GM18868 (cell line): ENCODE data around the gene BCAS1.
A peak's percentile ranks its signal among the peaks of the same experiment; 100 is the strongest.
"Not testable (repeated sequence)": the region's sequence is repeated elsewhere in the genome, so short reads cannot be mapped to it uniquely, and the experiment has no call there.

Source experiments
- ATAC-seq: cut with Tn5 transposase; IDR thresholded peaks from one replicate; pipeline ENCODE4 v1.9.1; 2021; ENCODE audit warnings: mild to moderate bottlenecking, moderate library complexity; ENCODE audit not compliant: unreplicated experiment

BCAS1 gene

GRCh38 chr20:54020868-54021267, 49.5 kb downstream of the BCAS1 start:
- no peak for ATAC-seq

- no peak for ATAC-seq
Measured at GRCh38 chr20:54020348-54020747, 50.0 kb downstream of the BCAS1 start.

DNA sequence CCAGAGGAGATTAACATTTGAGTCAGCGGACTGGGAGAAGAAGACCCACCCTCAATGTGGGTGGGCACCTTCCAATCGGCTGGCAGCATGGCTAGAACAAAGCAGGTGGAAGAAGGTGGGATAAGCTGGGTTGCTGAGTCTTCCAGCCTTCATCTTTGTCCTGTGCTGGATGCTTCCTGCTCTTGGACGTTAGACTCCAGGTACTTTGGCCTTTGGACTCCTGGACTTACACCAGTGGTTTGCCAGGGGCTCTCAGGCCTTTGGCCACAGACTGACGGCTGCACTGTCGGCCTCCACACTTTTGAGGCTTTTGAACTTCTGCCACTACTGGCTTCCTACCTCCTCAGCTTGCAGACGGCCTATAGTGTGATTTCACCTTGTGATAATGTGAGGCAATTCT, 50.8 kb downstream of the BCAS1 start:
- ATAC-seq = no peak

GRCh38 chr20:54019127-54019526, 51.3 kb downstream of the BCAS1 start:
- ATAC-seq = no peak

DNA sequence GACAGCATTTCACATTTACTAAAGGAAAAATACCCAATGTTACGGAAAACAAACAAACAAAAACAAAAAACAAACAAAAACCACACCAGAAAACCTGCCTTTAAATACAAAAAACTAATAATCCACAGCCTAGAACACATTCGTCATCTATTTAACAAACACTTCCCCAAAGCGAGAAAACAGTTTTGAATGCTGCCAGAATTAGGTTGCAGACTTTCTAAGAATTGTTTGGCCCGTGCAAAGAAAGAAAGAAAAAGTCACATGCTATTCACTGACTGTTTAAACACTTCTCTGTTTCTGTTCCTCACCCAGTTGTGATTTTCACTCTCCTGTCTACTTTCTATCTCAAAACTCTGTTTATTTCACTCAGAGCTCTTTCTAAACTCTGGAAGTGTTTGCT, 52.5 kb downstream of the BCAS1 start:
- ATAC-seq = peak; percentile 89

- no peak for ATAC-seq
Measured at GRCh38 chr20:54015496-54015895, 54.9 kb downstream of the BCAS1 start.

GRCh38 chr20:54014293-54014926, 56.0 kb downstream of the BCAS1 start:
- no peak for ATAC-seq

DNA sequence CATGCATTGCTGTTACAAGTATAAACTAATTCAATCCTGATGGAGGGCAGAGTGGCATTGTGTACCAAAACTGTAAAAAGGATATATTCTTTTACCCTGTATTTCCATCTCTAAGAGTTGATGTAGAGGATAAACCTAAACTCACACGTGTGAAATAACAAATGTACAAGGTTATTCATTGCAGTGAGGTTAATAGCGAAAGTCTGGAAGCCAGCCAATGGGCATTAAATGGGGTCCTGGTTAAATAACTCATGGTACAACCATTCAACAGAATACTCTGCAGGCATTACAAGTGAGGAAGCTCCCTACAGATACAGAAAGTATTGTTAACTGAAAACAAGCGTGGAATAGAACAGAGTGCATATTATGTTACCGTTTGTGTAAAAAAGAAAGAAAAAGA, 56.9 kb downstream of the BCAS1 start:
- no peak for ATAC-seq

DNA sequence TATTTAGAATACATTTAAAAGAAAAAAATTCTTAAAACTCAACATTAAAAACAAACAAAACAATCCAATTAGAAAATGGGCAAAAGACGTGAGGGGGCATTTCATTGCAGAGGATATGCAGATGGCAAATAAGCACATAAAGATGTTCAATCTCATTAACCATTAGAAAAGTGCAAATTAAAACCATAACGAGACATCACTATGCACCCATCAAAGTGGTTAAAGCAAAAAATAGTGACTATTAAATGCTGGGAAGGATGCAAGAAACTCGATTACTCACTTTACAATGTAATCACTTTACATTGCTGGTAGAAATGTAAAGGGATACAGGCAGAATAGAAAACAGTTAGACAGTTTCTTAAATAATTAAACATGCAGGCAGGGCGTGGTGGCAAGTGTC, 59.0 kb downstream of the BCAS1 start:
- no peak for ATAC-seq

DNA sequence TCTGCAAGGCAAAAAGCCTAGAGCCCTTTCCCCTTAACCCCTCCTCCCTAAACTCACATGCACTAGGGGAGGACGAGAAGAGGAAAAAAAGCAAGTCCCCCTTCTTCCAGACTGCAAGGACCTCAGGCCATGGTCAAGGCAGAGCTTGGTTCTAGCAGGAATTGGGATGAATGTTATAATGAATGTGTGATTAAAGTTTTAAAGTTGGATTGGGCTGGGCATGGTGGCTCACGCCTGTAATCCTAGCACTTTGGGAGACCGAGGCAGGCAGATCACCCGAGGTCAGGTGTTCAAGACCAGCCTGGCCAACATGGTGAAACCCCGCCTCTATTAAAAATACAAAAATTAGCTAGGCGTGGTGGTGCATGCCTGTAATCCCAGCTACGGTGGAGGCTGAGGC, 64.2 kb downstream of the BCAS1 start:
- not testable (repeated sequence) for ATAC-seq

DNA sequence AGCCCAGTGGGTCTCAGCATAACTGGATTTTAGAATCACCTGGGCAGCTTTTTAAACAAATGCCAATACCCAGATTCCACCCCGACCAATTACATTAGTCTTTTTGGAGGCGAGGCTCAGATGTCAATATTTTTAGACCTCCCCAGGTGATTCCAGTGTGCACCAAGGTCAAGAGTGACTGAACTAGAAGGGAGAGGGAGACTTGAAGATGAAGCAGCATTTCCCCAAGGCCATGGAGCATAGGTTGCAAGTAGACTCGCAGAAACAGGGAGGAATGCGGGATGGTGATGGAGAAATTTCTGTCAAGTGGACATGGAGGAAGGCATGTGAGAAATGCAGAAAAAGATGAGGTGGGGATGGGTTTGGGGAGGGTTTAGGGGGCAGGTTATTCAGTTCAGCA, 64.9 kb downstream of the BCAS1 start:
- no peak for ATAC-seq

- peak; percentile 98 for ATAC-seq
Measured at GRCh38 chr20:54004445-54004844, 65.9 kb downstream of the BCAS1 start.

DNA sequence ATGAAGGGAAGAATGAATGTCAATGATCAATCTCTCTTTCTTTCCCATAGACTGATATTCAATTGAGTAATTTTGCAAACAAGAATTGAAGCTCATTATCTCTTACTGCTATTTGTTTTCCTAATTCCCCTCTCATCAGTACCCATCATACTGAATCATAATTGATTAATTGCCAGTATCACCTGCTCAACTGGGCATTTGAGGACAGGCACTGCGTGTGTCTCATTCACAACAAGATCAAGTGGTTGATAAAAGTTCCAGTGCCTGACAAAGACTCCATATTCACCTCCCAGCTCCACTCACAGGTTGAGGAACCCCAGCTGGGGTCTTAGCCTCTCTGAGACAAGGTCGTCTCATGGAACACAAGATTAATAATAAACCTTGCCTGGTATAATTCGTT, 67.7 kb downstream of the BCAS1 start:
- no peak for ATAC-seq

- ATAC-seq = no peak
Measured at GRCh38 chr20:54002056-54002575, 68.3 kb downstream of the BCAS1 start.

GRCh38 chr20:54000914-54001313, 69.5 kb downstream of the BCAS1 start:
- no peak for ATAC-seq

- ATAC-seq = no peak
Measured at GRCh38 chr20:54000262-54000661, 70.1 kb downstream of the BCAS1 start.

- ATAC-seq = no peak
Measured at GRCh38 chr20:53999077-53999476, 71.3 kb downstream of the BCAS1 start.

GRCh38 chr20:53996584-53997486, 73.6 kb downstream of the BCAS1 start:
- ATAC-seq = no peak

DNA sequence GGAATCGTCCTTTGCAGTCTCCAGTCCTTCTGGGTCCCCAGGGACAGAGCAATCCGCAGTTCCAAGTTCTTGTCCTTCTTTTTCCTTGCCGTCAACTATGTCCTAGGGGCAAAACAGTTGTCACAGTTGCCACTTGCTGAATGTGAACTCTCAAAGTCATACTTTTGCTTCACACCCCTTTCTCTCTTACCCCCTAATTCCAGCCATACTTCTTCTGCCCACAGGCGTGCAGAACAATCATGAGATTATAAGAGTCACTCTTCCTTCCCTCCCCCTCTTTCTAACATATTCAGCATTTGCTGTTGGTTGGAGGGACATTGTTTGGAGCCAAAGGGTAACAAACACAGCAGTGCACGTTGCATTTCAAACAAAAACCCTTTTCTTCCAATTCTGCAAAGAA, 74.4 kb downstream of the BCAS1 start:
- no peak for ATAC-seq

GRCh38 chr20:53994088-53994487, 76.3 kb downstream of the BCAS1 start:
- ATAC-seq = no peak

DNA sequence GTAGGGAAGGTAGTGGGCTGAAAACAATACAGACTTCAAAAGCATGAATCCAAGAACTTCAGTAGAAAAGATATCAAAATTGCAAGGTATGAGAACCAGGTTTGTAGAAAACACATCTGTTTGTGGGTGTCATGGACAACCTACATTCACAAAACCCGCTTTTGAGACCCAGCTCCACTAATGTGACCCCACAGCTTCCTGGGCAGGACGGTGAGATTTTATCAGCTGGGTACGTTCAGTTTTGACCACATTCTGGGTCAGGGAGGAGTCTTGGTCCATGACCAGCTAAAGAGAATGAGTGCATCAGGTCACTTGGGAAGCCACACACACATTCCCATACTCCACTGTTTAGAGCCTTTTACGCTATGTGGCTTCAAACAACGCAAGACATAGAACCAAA, 77.1 kb downstream of the BCAS1 start:
- ATAC-seq = no peak

GRCh38 chr20:53990768-53991450, 79.5 kb downstream of the BCAS1 start:
- ATAC-seq = no peak
